CD1c-positive myeloid dendritic cell (primary cell): ENCODE results near the gene DIPK1A.

Experiments
- DNase-seq: peaks from one replicate; pipeline ENCODE4 v3.0.0-alpha.2; 2016; ENCODE audit errors: extremely low spot score

DIPK1A gene

DNA sequence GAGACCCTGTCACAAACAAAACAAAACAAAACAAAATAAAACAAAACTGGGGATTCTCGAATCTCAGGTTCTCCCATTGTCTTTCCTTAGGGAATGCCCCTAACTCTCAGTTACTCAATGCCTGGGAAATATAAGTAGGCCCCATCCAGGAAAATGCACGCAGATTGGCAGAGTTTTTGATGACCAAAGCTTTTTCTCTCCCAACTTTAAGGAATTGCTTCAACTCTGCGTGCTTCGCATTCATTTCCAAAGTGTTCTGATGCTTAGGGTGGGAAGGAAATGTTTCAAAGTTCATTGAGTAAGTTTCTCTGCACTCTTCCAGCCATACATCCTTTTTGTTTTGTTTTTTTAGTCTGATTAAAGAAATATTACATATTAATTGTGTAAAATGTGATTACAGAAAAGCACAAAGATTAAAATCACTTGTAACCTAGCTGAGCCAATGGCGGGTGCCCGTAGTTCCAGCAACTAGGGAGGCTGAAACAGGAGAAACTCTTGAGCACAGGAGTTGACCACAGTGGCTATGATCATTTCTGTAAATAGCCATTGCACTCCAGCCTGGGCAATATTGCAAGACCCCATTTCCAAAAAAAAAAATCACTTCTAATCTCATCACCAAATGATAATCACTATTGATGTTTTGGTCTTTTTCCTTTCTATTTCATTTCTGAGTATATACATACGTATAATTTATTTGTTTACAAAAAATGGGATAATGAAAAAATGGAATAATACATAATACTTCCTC, 157.9 kb downstream of the DIPK1A start:
- no peak for DNase-seq

DNA sequence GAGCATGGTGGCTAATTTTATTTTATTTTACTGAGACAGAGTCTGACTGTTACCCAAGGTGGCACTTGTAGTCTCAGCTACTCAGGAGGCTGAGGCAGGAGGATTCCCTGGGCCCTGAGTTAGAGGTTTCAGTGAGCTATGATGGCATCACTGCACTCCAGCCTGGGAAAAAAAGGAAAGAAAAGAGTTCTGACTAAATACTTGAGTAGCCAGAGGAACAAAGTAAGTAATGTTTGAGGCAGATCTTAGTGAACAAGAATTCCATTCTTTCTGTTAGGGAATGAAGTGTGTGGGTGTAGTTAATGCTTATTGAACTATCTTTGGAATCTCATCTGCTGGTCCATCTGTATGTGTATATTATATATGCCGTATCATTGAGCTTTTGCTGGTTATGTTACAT, 163.3 kb downstream of the DIPK1A start:
- no peak for DNase-seq

DNA sequence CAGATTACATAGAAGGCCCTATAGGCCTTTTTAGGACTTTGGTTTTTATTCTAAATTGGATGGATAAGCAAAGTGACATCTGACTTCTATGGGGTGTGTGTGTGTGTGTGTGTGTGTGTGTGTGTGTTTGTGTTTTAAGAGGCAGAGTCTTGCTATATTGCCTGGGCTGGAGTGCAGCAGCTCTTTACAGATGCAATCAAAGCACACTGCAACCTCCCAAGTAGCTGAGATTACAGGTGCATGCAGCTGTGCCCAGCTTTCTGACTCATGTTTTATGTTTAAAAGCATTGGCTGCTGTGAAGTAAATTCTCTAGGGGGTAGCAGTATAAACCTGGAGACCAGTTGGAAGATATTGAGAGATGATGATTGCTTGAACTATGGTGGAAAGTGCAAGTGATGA, 164.0 kb downstream of the DIPK1A start:
- no peak for DNase-seq

DNA sequence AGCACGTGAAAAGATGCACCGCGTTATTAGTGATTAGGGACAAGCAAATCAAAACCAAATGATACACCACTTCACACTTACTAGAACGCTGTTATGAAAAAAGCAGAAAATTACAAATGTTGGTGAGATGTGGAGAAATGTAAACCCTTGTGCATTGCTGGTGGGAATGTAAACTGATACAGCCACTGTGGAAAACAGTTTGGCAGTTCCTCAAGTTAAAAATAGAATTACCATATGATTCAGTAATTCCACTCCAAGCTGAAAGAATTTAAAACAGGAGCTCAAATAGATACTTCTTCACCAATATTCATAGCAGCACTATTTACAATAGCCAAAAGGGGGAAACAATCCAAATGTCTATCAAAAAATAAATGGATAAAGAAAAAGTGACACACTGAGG, 166.1 kb downstream of the DIPK1A start:
- no peak for DNase-seq

DNA sequence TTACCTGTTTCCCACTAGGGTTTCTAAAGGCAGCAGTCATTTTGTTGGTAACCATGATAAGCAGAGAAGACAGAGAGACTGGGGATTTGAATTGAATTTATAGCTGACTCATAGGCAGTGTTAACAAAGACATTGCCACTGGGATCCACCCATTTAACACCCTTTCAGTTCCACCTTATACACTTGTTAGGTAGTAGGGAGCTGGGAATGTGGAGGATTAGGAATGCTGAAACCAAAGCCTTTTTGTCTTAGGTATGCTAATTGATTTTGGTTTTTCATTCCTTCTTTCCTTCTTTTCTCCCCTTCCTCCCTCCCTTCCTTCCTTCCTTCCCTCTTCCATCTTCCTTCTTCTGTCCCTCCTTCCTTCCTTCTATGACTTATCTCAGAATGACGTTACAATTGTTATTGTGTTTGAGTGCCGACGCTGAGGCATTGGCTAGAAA, 168.9 kb downstream of the DIPK1A start:
- no peak for DNase-seq
